Common myeloid progenitor, CD34-positive (primary cell): Measurements from ENCODE around the gene CDC42EP4.

Experiments
- CTCF ChIA-PET: fragments of 350-600 bp; sonication (Branson Sonifier 250); formaldehyde crosslinking; loops from one replicate; lab custom pipeline; 2021; ENCODE audit warnings: antibody characterized with exemption; lab: Charles Lee
- POLR2A ChIA-PET: fragments of 350-600 bp; sonication (Branson Sonifier 250); formaldehyde crosslinking; loops from one replicate; lab custom pipeline; 2021; ENCODE audit warnings: antibody characterized with exemption; lab: Charles Lee
- DNase-seq, 3 donors: peaks; one replicate each; pipeline versions ENCODE4 v3.0.0 to v3.0.0-alpha.2; 2013
- H3K27ac ChIP-seq, 2 experiments: 1 replicate in 1 of 2; 2 replicates in 1 of 2; pipeline ENCODE4 v1.7.0; 2013; ENCODE audit warnings: inconsistent platforms in 2 of 2, low read length in 2 of 2, mild to moderate bottlenecking in 2 of 2, low read depth in 1 of 2, moderate library complexity in 1 of 2; ENCODE audit not compliant: severe bottlenecking in 2 of 2, insufficient read depth in 1 of 2, poor library complexity in 1 of 2
- H3K27me3 ChIP-seq, 5 experiments: replicated peaks in 2 of 5; 1 replicate in 3 of 5; 2 replicates in 2 of 5; pipeline versions ENCODE4 v1.6.1 to v1.7.0; 2013; ENCODE audit warnings: low read length in 4 of 5, mild to moderate bottlenecking in 2 of 5, moderate library complexity in 2 of 5, inconsistent platforms in 1 of 5; ENCODE audit not compliant: insufficient read depth in 5 of 5, control insufficient read depth in 4 of 5
- H3K36me3 ChIP-seq, 4 experiments: 1 replicate in 2 of 4; 2 replicates in 2 of 4; pipeline versions ENCODE4 v1.6.1 to v1.7.0; 2013; ENCODE audit warnings: low read length in 3 of 4, control low read depth in 1 of 4, mild to moderate bottlenecking in 1 of 4; ENCODE audit not compliant: control insufficient read depth in 4 of 4, insufficient read depth in 4 of 4
- H3K4me1 ChIP-seq, 4 experiments: 1 replicate in 3 of 4; 2 replicates in 1 of 4; pipeline versions ENCODE4 v1.6.1 to v1.7.1; 2013; ENCODE audit warnings: low read length in 3 of 4, mild to moderate bottlenecking in 3 of 4, control low read depth in 1 of 4, inconsistent platforms in 1 of 4, moderate library complexity in 1 of 4; ENCODE audit not compliant: control insufficient read depth in 4 of 4, insufficient read depth in 4 of 4; ENCODE audit errors: control extremely low read depth in 1 of 4
- H3K4me3 ChIP-seq, 7 experiments: 1 replicate in 4 of 7; 2 replicates in 3 of 7; pipeline versions ENCODE4 v1.5.1 to v1.7.0; 2013; ENCODE audit warnings: mild to moderate bottlenecking in 7 of 7, low read length in 6 of 7, moderate library complexity in 6 of 7, inconsistent platforms in 2 of 7, low read depth in 2 of 7, control low read depth in 1 of 7; ENCODE audit not compliant: insufficient read depth in 4 of 7, control insufficient read depth in 1 of 7; ENCODE audit errors: extremely low read depth in 1 of 7
- H3K9me3 ChIP-seq, 5 experiments: 1 replicate in 4 of 5; 2 replicates in 1 of 5; pipeline versions ENCODE4 v1.6.1 to v1.7.1; 2013; ENCODE audit warnings: low read length in 4 of 5, mild to moderate bottlenecking in 2 of 5, inconsistent platforms in 1 of 5, low read depth in 1 of 5, moderate library complexity in 1 of 5; ENCODE audit not compliant: control insufficient read depth in 4 of 5, insufficient read depth in 2 of 5; ENCODE audit errors: control extremely low read depth in 1 of 5
- WGBS: methylation state at CpG from one replicate; pipeline ENCODE4 v1.1.5; 2013; ENCODE audit not compliant: insufficient coverage; 5-methylcytosine and 5-hydroxymethylcytosine counted together

CDC42EP4 gene

GRCh38 chr17:73257516-73257915, 54.3 kb downstream of the CDC42EP4 start:
- Histone ChIP-seq H3K9me3 (no peaks in the 10 kb centered on the region), H3K4me1 (no peaks in the 10 kb centered on the region), H3K27me3 (no peaks in the 10 kb centered on the region), H3K36me3 (no peaks in the 10 kb centered on the region), H3K27ac (no peak overlapping the region), H3K4me3 (no peak overlapping the region)
- POLR2A ChIA-PET: no interaction called here
- 85% methylated on average over 4 of the region's 6 CpGs for whole genome bisulfite sequencing
- DNase-seq: no peak
- CTCF ChIA-PET: interaction anchor here (0.8 to 5.2 kb wide), 5 partner anchors 10 to 531 kb away, joined by 3 to 32 read pairs (median 11); no protein-coding TSS in a partner anchor

DNA sequence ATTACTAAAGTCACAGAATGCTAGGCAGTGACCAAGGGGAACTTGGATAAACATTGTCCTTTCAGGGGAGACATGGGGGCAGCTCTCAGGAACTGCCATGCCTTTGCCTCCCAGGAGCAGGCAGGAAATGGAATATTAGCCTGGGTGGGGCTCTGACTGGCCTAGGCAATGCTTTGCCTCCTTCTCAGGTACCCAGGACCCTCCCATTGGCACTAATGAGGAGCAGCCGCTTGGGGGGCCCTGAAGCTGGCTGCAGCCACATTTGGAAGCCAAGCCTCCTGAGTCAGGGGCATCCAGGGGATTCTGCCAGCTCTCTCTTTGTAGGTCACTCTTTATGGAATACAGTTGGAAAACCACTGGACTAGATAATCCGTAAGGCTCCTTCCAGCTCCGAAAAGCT, 55.6 kb downstream of the CDC42EP4 start:
- CTCF ChIA-PET: interaction anchor here (0.8 to 5.2 kb wide), 16 partner anchors 9 to 530 kb away, joined by 3 to 133 read pairs (median 3); no protein-coding TSS in a partner anchor
- 100% methylated on average over 1 of the region's 3 CpGs for WGBS
- H3K9me3 ChIP-seq: no peaks in the 10 kb centered on the region
- H3K4me3 ChIP-seq: no peak overlapping the region
- H3K36me3 ChIP-seq: no peaks in the 10 kb centered on the region
- H3K27me3 ChIP-seq: no peaks in the 10 kb centered on the region
- H3K4me1 ChIP-seq: no peaks in the 10 kb centered on the region
- no peak overlapping the region for H3K27ac ChIP-seq
- POLR2A ChIA-PET: no interaction called here
- DNase-seq: no peak

GRCh38 chr17:73255671-73256181, 56.1 kb downstream of the CDC42EP4 start:
- ChIA-PET CTCF (interaction anchor here (0.6 to 5.2 kb wide), 24 partner anchors 9 to 696 kb away, joined by 3 to 133 read pairs (median 3); no protein-coding TSS in a partner anchor), POLR2A (no interaction called here)
- Histone ChIP-seq H3K4me1 (no peaks in the 10 kb centered on the region), H3K27me3 (no peaks in the 10 kb centered on the region), H3K4me3 (no peak overlapping the region), H3K9me3 (no peaks in the 10 kb centered on the region), H3K27ac (no peak overlapping the region), H3K36me3 (no peaks in the 10 kb centered on the region)
- DNase-seq: peak; percentile 39 to 55 (median 51)
- 6% methylated on average over 7 of the region's 8 CpGs for WGBS

DNA sequence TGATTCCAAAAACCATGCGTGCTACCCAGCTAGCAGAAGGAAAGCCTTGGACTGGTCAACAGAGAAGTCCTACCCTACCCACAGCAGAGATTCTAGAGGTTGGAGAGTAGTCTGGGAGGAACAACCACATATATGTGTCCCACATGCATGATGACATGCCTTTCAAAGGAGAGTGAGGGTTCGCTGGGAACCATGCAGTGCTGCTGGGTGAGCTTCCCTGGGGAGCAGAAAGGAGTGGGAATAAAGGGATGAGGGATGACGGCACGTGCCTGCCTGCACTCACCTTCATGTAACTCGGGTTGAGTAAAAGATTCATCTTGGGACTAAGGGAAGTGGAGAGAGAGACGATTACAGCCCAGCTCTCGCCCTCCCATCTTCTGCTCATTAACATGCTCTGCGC, 59.9 kb downstream of the CDC42EP4 start:
- WGBS: 88% methylated on average over 6 of the region's 8 CpGs
- DNase-seq: no peak
- Histone ChIP-seq H3K4me3 (no peak overlapping the region), H3K4me1 (no peaks in the 10 kb centered on the region), H3K27me3 (no peaks in the 10 kb centered on the region), H3K27ac (no peak overlapping the region), H3K36me3 (peaks cover 0 to 17% (median 6%) of the 10 kb centered on the region in 4 experiments), H3K9me3 (no peaks in the 10 kb centered on the region)
- CTCF ChIA-PET: interaction anchor here (2.9 kb wide), 1 partner anchor 118 kb away, joined by 14 read pairs; no protein-coding TSS in a partner anchor
- POLR2A ChIA-PET: no interaction called here

DNA sequence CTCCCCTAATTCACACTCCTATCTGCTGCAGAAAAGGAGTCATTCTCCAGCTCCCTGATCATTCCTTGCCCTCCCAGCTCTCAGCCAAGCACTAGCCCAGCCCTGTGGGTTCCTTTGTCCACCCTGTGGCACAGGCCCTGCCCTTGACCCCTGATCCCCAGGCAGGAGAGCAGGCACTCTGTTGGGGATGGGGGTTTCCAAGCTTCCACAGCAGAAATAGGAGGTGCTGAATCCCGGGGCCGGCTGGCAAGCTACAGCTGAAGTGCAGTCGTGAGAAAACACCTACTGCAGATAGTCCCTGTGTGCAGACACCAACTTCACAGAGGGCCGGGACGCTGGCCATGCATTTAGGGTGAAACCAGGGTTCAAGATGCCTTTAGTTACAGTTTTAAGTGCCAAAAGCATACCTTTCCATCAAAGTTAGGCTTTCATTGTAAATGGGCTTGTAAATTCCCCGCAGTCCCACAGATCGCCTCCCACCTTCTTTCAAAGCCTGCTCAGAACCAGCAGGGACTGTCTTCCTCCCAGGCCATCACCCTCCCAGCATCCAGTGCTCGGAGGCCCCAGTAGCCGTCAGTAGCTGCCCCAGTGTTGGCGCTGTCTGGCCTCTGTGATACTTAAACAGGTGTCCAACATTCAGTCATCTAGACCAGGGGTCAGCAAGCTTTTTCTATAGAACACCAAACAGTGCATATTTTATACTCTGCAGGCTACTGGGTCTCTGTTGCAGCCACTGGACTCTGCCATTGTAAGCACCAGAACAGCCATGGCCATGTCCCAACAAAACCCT, 60.8 kb downstream of the CDC42EP4 start:
- no peaks in the 10 kb centered on the region for H3K4me1 ChIP-seq
- no peaks in the 10 kb centered on the region for H3K9me3 ChIP-seq
- H3K4me3 ChIP-seq: no peak overlapping the region
- CTCF ChIA-PET: interaction anchor here (0.8 to 2.9 kb wide), 4 partner anchors 10 to 523 kb away, joined by 3 to 14 read pairs (median 8); no protein-coding TSS in a partner anchor
- peaks cover 0 to 24% (median 8%) of the 10 kb centered on the region in 4 experiments for H3K36me3 ChIP-seq
- no peaks in the 10 kb centered on the region for H3K27me3 ChIP-seq
- DNase-seq: no peak
- POLR2A ChIA-PET: no interaction called here
- 85% methylated on average over 10 of the region's 10 CpGs for WGBS
- H3K27ac ChIP-seq: no peak overlapping the region

- no peaks in the 10 kb centered on the region for H3K9me3 ChIP-seq
- DNase-seq: no peak
- ChIA-PET POLR2A (no interaction called here), CTCF (interaction anchor here (0.9 to 2.9 kb wide), 6 partner anchors 9 to 525 kb away, joined by 3 to 14 read pairs (median 4); no protein-coding TSS in a partner anchor)
- H3K36me3 ChIP-seq: peaks cover 0 to 37% (median 13%) of the 10 kb centered on the region in 4 experiments
- WGBS: 99% methylated on average over 7 of the region's 8 CpGs
- H3K27ac ChIP-seq: no peak overlapping the region
- H3K4me3 ChIP-seq: no peak overlapping the region
- H3K4me1 ChIP-seq: no peaks in the 10 kb centered on the region
- H3K27me3 ChIP-seq: no peaks in the 10 kb centered on the region
These were observed 62.1 kb downstream of the CDC42EP4 start for GRCh38 chr17:73249700-73250099.

DNA sequence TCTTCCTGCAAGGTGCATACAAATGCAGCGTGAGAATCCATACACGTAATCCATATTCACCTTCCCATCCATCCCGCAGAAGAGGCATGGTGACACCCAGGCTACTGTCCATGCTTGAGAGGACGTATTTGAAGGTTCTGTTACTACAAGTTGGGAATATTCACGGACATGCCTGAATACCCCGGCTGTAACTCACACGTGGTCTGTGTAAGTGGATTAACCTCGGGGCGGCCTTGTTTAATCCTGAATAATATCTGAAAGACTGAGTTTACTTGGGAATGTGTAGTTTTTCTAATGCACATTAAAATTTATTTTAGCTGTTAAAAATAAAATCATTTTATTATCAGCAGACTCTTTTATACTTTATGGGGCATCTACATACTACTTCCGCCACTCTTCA, 63.3 kb downstream of the CDC42EP4 start:
- Histone ChIP-seq H3K4me1 (no peaks in the 10 kb centered on the region), H3K4me3 (no peak overlapping the region), H3K27me3 (no peaks in the 10 kb centered on the region), H3K36me3 (peaks cover 0 to 43% (median 18%) of the 10 kb centered on the region in 4 experiments), H3K27ac (no peak overlapping the region), H3K9me3 (no peaks in the 10 kb centered on the region)
- ChIA-PET POLR2A (no interaction called here), CTCF (interaction anchor here (0.7 to 2.0 kb wide), 4 partner anchors 13 to 521 kb away, joined by 3 to 4 read pairs (median 3); no protein-coding TSS in a partner anchor)
- 100% methylated on average over 3 of the region's 10 CpGs for WGBS
- no peak for DNase-seq
